ENCODE measurements around the gene MRPS21. TPM values are rescaled to one million over a fixed set of nuclear protein-coding genes. Genes with fewer than 3 reads are reported as not detected.

Gene MRPS21
- total and polyA plus RNA-seq, 2 donors from 2014 or later, result 71.7 to 134 TPM

- TF ChIP-seq CTCF (IDR thresholded peaks at IDR 0.05; ENCODE audit: borderline replicate concordance, extremely low read depth, insufficient read depth), result no peak
- peaks cover 0 to 7% (median 6%) of the 10 kb centered on the region in 3 donors for H3K36me3 ChIP-seq (ENCODE audit: control insufficient read depth in 2 of 3, insufficient read depth in 3 of 3, low read length in 3 of 3)
- peaks cover 0 to 22% (median 15%) of the 10 kb centered on the region in 3 donors for H3K4me1 ChIP-seq (ENCODE audit: control insufficient read depth in 2 of 3, insufficient read depth in 2 of 3, low read depth in 1 of 3, low read length in 3 of 3)
- H3K27ac ChIP-seq (ENCODE audit: low read depth in 2 of 2, low read length in 2 of 2), result no peak overlapping the region
- no peaks in the 10 kb centered on the region for H3K9me3 ChIP-seq (ENCODE audit: control insufficient read depth in 2 of 3, insufficient read depth in 1 of 3, low read length in 3 of 3)
- intact Hi-C loops (cut with DNase I), result no loop called here
- FAIRE-seq, result no peak
- DNase-seq, result peak in 1 of 5 donors; percentile 39
- peak overlapping the region in 2 of 3 donors; percentile 81 to 93 for H3K4me3 ChIP-seq (ENCODE audit: low read length in 3 of 3)
- H3K27me3 ChIP-seq (ENCODE audit: control insufficient read depth, insufficient read depth, low read length), result no peaks in the 10 kb centered on the region
- peak overlapping the region in 1 of 3 donors; percentile 82 for H3K9ac ChIP-seq (ENCODE audit: low read length in 3 of 3)
Measured at GRCh38 chr1:150283260-150283659, 10.4 kb upstream of the MRPS21 start.

- H3K9ac ChIP-seq (ENCODE audit: low read length in 3 of 3), result no peak overlapping the region
- no peaks in the 10 kb centered on the region for H3K27me3 ChIP-seq (ENCODE audit: control insufficient read depth, insufficient read depth, low read length)
- TF ChIP-seq CTCF (IDR thresholded peaks at IDR 0.05; ENCODE audit: borderline replicate concordance, extremely low read depth, insufficient read depth), result no peak
- H3K36me3 ChIP-seq (ENCODE audit: control insufficient read depth in 2 of 3, insufficient read depth in 3 of 3, low read length in 3 of 3), result peaks cover 0 to 9% (median 6%) of the 10 kb centered on the region in 3 donors
- DNase-seq (no peak), FAIRE-seq (no peak)
- H3K27ac ChIP-seq (ENCODE audit: low read depth in 2 of 2, low read length in 2 of 2), result no peak overlapping the region
- H3K4me1 ChIP-seq (ENCODE audit: control insufficient read depth in 2 of 3, insufficient read depth in 2 of 3, low read depth in 1 of 3, low read length in 3 of 3), result peaks cover 5 to 8% (median 5%) of the 10 kb centered on the region in 3 donors
- intact Hi-C loops (cut with DNase I), result no loop called here
- no peak overlapping the region for H3K4me3 ChIP-seq (ENCODE audit: low read length in 3 of 3)
- no peaks in the 10 kb centered on the region for H3K9me3 ChIP-seq (ENCODE audit: control insufficient read depth in 2 of 3, insufficient read depth in 1 of 3, low read length in 3 of 3)
Measured at GRCh38 chr1:150288382-150288781, 5.3 kb upstream of the MRPS21 start.

- intact Hi-C loops (cut with DNase I), result no loop called here
- no peaks in the 10 kb centered on the region for H3K9me3 ChIP-seq (ENCODE audit: control insufficient read depth in 2 of 3, insufficient read depth in 1 of 3, low read length in 3 of 3)
- TF ChIP-seq CTCF (IDR thresholded peaks at IDR 0.05; ENCODE audit: borderline replicate concordance, extremely low read depth, insufficient read depth), result no peak
- peaks cover 3 to 7% (median 6%) of the 10 kb centered on the region in 3 donors for H3K4me1 ChIP-seq (ENCODE audit: control insufficient read depth in 2 of 3, insufficient read depth in 2 of 3, low read depth in 1 of 3, low read length in 3 of 3)
- H3K27ac ChIP-seq (ENCODE audit: low read depth in 2 of 2, low read length in 2 of 2), result no peak overlapping the region
- no peaks in the 10 kb centered on the region for H3K27me3 ChIP-seq (ENCODE audit: control insufficient read depth, insufficient read depth, low read length)
- H3K9ac ChIP-seq (ENCODE audit: low read length in 3 of 3), result no peak overlapping the region
- FAIRE-seq (no peak), DNase-seq (no peak)
- no peak overlapping the region for H3K4me3 ChIP-seq (ENCODE audit: low read length in 3 of 3)
- H3K36me3 ChIP-seq (ENCODE audit: control insufficient read depth in 2 of 3, insufficient read depth in 3 of 3, low read length in 3 of 3), result peaks cover 0 to 9% (median 6%) of the 10 kb centered on the region in 3 donors
Measured at GRCh38 chr1:150288822-150289221, 4.8 kb upstream of the MRPS21 start.

GRCh38 chr1:150295476-150295875 lies 1.8 kb downstream of the MRPS21 start:
- TF ChIP-seq CTCF (IDR thresholded peaks at IDR 0.05; ENCODE audit: borderline replicate concordance, extremely low read depth, insufficient read depth), result no peak
- FAIRE-seq, result no peak
- H3K4me1 ChIP-seq (ENCODE audit: control insufficient read depth in 2 of 3, insufficient read depth in 2 of 3, low read depth in 1 of 3, low read length in 3 of 3), result peaks cover 6 to 7% (median 6%) of the 10 kb centered on the region in 3 donors
- intact Hi-C loops (cut with DNase I), result no loop called here
- no peak overlapping the region for H3K27ac ChIP-seq (ENCODE audit: low read depth in 2 of 2, low read length in 2 of 2)
- peaks cover 0 to 7% (median 7%) of the 10 kb centered on the region in 3 donors for H3K36me3 ChIP-seq (ENCODE audit: control insufficient read depth in 2 of 3, insufficient read depth in 3 of 3, low read length in 3 of 3)
- H3K4me3 ChIP-seq (ENCODE audit: low read length in 3 of 3), result no peak overlapping the region
- no peaks in the 10 kb centered on the region for H3K27me3 ChIP-seq (ENCODE audit: control insufficient read depth, insufficient read depth, low read length)
- no peaks in the 10 kb centered on the region for H3K9me3 ChIP-seq (ENCODE audit: control insufficient read depth in 2 of 3, insufficient read depth in 1 of 3, low read length in 3 of 3)
- DNase-seq, result no peak
- no peak overlapping the region for H3K9ac ChIP-seq (ENCODE audit: low read length in 3 of 3)
